Measurements from ENCODE around the gene FOXP3. TPM values are rescaled to one million over a fixed set of nuclear protein-coding genes. Genes with fewer than 3 reads are reported as not detected.

The FOXP3 gene, protein sequence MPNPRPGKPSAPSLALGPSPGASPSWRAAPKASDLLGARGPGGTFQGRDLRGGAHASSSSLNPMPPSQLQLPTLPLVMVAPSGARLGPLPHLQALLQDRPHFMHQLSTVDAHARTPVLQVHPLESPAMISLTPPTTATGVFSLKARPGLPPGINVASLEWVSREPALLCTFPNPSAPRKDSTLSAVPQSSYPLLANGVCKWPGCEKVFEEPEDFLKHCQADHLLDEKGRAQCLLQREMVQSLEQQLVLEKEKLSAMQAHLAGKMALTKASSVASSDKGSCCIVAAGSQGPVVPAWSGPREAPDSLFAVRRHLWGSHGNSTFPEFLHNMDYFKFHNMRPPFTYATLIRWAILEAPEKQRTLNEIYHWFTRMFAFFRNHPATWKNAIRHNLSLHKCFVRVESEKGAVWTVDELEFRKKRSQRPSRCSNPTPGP
- 0.20 TPM in 1 of 2 replicates, not detected in the other for total RNA-seq (2021)
- percentile 16 among the genes with signal in this experiment for Bru-seq, nascent RNA
- percentile 9 among the genes with signal in this experiment for BruChase-seq, experiment 1, labeled RNA remaining after a 2-hour chase
- BruChase-seq, experiment 2, labeled RNA remaining after a 6-hour chase, result percentile 12 among the genes with signal in this experiment
- long read RNA-seq, result 0 reads

DNA sequence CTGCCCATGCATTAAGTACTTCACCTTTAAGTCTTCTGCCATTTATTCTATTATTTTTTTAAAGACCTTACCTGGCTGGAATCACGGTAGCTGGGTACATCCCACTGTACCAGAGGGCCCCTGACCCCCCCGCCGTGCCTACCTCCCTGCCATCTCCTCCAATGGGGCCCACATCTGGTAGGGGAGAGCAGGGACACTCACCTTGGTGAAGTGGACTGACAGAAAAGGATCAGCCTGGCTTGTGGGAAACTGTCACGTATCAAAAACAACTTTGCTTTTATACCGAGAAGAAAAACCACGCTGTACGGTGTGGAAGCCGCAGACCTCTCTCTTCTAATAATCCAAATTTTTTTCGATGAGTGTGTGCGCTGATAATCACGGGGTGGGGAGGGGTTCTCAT is at the start of gene FOXP3:
TSS of gene FOXP3 (minus strand) at position 251 of the 400 bp plus-strand sequence. CDS start 6,205 bp downstream, outside the sequence.
- POLR2A ChIA-PET (ENCODE audit: low non-redundant PET), result no interaction called here
- no peaks in the 10 kb centered on the region for H3K27me3 ChIP-seq (replicated peaks; ENCODE audit: insufficient read depth, low read depth, low read length, poor library complexity)
- H3K36me3 ChIP-seq (ENCODE audit: insufficient read depth, low read length, poor library complexity, severe bottlenecking), result no peaks in the 10 kb centered on the region
- H3K4me3 ChIP-seq (ENCODE audit: low read depth, low read length, poor library complexity, severe bottlenecking), result no peak within 1 kb of the TSS
- CTCF ChIA-PET, result no interaction called here
- no peak for TF ChIP-seq EZH2 (IDR thresholded peaks at IDR 0.05; ENCODE audit: borderline replicate concordance, low read depth, low read length, poor library complexity, severe bottlenecking)
- TF ChIP-seq, protein P1, sequence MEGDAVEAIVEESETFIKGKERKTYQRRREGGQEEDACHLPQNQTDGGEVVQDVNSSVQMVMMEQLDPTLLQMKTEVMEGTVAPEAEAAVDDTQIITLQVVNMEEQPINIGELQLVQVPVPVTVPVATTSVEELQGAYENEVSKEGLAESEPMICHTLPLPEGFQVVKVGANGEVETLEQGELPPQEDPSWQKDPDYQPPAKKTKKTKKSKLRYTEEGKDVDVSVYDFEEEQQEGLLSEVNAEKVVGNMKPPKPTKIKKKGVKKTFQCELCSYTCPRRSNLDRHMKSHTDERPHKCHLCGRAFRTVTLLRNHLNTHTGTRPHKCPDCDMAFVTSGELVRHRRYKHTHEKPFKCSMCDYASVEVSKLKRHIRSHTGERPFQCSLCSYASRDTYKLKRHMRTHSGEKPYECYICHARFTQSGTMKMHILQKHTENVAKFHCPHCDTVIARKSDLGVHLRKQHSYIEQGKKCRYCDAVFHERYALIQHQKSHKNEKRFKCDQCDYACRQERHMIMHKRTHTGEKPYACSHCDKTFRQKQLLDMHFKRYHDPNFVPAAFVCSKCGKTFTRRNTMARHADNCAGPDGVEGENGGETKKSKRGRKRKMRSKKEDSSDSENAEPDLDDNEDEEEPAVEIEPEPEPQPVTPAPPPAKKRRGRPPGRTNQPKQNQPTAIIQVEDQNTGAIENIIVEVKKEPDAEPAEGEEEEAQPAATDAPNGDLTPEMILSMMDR (conservative IDR thresholded peaks at IDR 0.05; ENCODE audit: low read depth, low read length), result no peak
- H3K27ac ChIP-seq (ENCODE audit: low read depth, low read length, poor library complexity, severe bottlenecking), result no peak within 1 kb of the TSS
- BruUV-seq (replicated peaks), result no TSS peak
- no peaks in the 10 kb centered on the region for H3K9me3 ChIP-seq (ENCODE audit: low read depth, low read length, poor library complexity, severe bottlenecking)
- intact Hi-C loops (cut with micrococcal nuclease; ENCODE audit: unreplicated experiment), result no loop called here
- H3K4me1 ChIP-seq (ENCODE audit: insufficient read depth, low read length, poor library complexity, severe bottlenecking), result no peaks in the 10 kb centered on the region
- no peak for DNase-seq (ENCODE audit: low spot score)

DNA sequence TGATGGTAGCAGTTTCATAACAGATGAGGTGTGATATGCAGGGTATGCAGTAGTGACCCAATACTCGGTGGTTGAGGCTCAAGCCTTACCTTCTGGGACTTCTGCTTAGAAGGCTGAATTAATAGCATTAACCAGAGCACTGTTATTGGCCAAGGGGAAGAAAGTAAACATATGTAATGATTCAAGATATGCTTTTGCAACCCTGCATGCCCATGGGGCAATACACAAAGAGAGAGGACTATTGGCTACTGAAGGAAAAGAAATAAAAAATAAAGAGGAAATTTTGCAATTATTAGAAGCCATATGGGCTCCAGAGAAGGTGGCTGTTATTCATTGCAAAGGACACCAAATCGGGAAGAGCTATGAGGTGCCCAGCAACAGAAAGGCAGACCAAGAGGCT is 47.7 kb upstream of the FOXP3 start:
- intact Hi-C loops (cut with micrococcal nuclease; ENCODE audit: unreplicated experiment), result no loop called here
- H3K4me1 ChIP-seq (ENCODE audit: insufficient read depth, low read length, poor library complexity, severe bottlenecking), result no peaks in the 10 kb centered on the region
- H3K4me3 ChIP-seq (ENCODE audit: low read depth, low read length, poor library complexity, severe bottlenecking), result no peak overlapping the region
- no peaks in the 10 kb centered on the region for H3K36me3 ChIP-seq (ENCODE audit: insufficient read depth, low read length, poor library complexity, severe bottlenecking)
- no peaks in the 10 kb centered on the region for H3K27me3 ChIP-seq (replicated peaks; ENCODE audit: insufficient read depth, low read depth, low read length, poor library complexity)
- ChIA-PET POLR2A (ENCODE audit: low non-redundant PET) (no interaction called here), CTCF (no interaction called here)
- BruUV-seq (replicated peaks), result no TSS peak
- H3K27ac ChIP-seq (ENCODE audit: low read depth, low read length, poor library complexity, severe bottlenecking), result no peak overlapping the region
- TF ChIP-seq, protein P1 (conservative IDR thresholded peaks at IDR 0.05; ENCODE audit: low read depth, low read length), result no peak
- no peak for TF ChIP-seq EZH2 (IDR thresholded peaks at IDR 0.05; ENCODE audit: borderline replicate concordance, low read depth, low read length, poor library complexity, severe bottlenecking)
- no peaks in the 10 kb centered on the region for H3K9me3 ChIP-seq (ENCODE audit: low read depth, low read length, poor library complexity, severe bottlenecking)
- no peak for DNase-seq (ENCODE audit: low spot score)

DNA sequence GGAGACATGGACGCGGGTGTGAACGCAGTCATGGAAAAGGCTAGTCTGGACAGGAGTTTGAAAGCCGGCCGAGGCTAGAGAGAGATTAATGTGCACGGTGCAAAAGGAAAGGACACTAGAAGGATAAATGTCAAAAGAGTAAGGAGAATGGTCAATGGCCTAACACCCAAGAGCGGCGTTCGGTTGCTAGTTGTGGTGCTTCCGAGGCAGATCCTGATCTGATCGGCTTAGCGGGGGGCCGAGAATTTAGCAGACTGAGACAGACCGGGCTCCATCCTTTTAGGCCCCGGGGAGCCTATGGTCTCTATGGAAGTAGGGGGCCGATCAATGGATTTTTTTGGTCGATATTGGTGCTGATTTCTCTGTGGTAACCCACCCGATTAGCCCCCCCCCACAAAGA is 45.9 kb upstream of the FOXP3 start:
- H3K4me3 ChIP-seq (ENCODE audit: low read depth, low read length, poor library complexity, severe bottlenecking), result no peak overlapping the region

More for the DNA sequence above, 45.9 kb upstream of the FOXP3 start:
- POLR2A ChIA-PET (ENCODE audit: low non-redundant PET), result no interaction called here
- Histone ChIP-seq H3K4me1 (ENCODE audit: insufficient read depth, low read length, poor library complexity, severe bottlenecking) (no peaks in the 10 kb centered on the region), H3K27me3 (replicated peaks; ENCODE audit: insufficient read depth, low read depth, low read length, poor library complexity) (no peaks in the 10 kb centered on the region), H3K27ac (ENCODE audit: low read depth, low read length, poor library complexity, severe bottlenecking) (no peak overlapping the region), H3K9me3 (ENCODE audit: low read depth, low read length, poor library complexity, severe bottlenecking) (no peaks in the 10 kb centered on the region), H3K36me3 (ENCODE audit: insufficient read depth, low read length, poor library complexity, severe bottlenecking) (no peaks in the 10 kb centered on the region)
- intact Hi-C loops (cut with micrococcal nuclease; ENCODE audit: unreplicated experiment), result no loop called here
- CTCF ChIA-PET, result no interaction called here
- DNase-seq (ENCODE audit: low spot score), result no peak
- no TSS peak for BruUV-seq (replicated peaks)
- TF ChIP-seq, protein P1 (conservative IDR thresholded peaks at IDR 0.05; ENCODE audit: low read depth, low read length), result no peak
- TF ChIP-seq EZH2 (IDR thresholded peaks at IDR 0.05; ENCODE audit: borderline replicate concordance, low read depth, low read length, poor library complexity, severe bottlenecking), result no peak

All from A673 (cell line).